ENCODE data around the gene CIDEA.

CIDEA gene

DNA sequence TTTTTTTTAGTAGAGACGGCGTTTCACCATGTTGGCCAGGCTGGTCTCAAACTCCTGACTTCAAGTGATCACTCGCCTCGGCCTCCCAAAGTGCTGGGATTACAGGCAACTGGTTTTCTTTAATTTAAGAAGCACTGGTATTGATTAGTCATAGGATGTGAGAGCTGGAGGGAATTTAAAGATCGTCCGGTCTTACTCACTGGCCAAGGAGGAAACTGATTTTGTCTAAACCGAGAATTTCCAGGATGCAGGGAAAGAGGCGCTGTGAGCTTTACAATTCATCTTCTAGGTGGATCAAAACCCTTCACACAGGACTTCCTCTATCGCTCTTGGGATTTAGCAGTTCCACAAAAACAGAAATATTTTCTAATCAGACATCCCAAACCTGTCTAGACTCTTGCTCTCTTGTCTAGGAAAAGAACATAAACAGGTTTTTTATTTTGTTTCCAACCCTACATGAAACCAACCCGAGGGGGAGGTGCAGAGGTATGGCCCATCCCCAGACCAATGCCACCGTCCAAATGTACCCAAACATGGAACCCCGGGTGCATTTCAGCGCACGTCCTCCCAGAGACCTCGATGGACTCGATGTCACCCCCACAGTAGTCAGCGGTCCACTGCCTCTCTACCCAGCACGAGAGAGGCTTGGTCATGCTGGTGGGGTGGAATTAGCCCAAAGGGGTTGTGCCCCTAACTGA, 41.4 kb downstream of the CIDEA start:
- no peak for TF ChIP-seq EZH2phosphoT487 (IDR thresholded peaks at IDR 0.05; ENCODE audit: low read depth)
- TF ChIP-seq CTCF (IDR thresholded peaks at IDR 0.05; ENCODE audit: low read depth, low read length) = no peak
- Histone ChIP-seq H4K20me1 (ENCODE audit: insufficient read depth, low read length) (no peaks in the 10 kb centered on the region), H3K36me3 (replicated peaks; ENCODE audit: low read depth, low read length) (no peaks in the 10 kb centered on the region), H3K9ac (ENCODE audit: low read length) (no peak overlapping the region), H3K4me3 (ENCODE audit: low read length) (no peak overlapping the region), H3K9me3 (ENCODE audit: insufficient read depth, low read length) (no peaks in the 10 kb centered on the region), H3K4me1 (ENCODE audit: low read length) (no peaks in the 10 kb centered on the region), H2AFZ (ENCODE audit: low read depth, low read length) (no peak overlapping the region), H3K27ac (ENCODE audit: low read length) (no peak overlapping the region), H3K4me2 (ENCODE audit: low read length) (no peak overlapping the region), H3K79me2 (ENCODE audit: low read length) (no peaks in the 10 kb centered on the region), H3K27me3 (ENCODE audit: low read depth, low read length) (no peaks in the 10 kb centered on the region; the same call in 1 of the 2 replicates)

DNA sequence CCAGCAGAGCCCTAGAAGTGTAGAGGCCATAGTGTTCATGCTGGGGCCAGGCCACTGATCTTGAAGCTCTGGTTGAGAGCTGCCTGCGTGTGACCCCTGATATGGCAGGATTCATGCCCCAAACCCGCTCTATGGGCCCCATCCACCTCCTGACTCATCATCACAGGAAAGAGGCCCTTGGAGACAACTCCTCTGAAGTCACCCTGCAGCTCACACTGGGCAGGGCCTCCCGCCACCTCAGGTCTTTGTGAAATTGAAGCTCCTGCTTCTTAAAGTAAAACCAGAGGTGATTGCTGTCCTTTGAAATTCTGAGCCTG, 41.9 kb downstream of the CIDEA start:
- Histone ChIP-seq H3K9ac (ENCODE audit: low read length) (no peak overlapping the region), H3K4me2 (ENCODE audit: low read length) (no peak overlapping the region), H3K79me2 (ENCODE audit: low read length) (no peaks in the 10 kb centered on the region), H3K27me3 (ENCODE audit: low read depth, low read length) (no peaks in the 10 kb centered on the region; the same call in 1 of the 2 replicates), H3K36me3 (replicated peaks; ENCODE audit: low read depth, low read length) (no peaks in the 10 kb centered on the region), H3K9me3 (ENCODE audit: insufficient read depth, low read length) (no peaks in the 10 kb centered on the region), H3K4me3 (ENCODE audit: low read length) (no peak overlapping the region), H3K4me1 (ENCODE audit: low read length) (no peaks in the 10 kb centered on the region), H4K20me1 (ENCODE audit: insufficient read depth, low read length) (no peaks in the 10 kb centered on the region), H2AFZ (ENCODE audit: low read depth, low read length) (no peak overlapping the region), H3K27ac (ENCODE audit: low read length) (no peak overlapping the region)
- TF ChIP-seq EZH2phosphoT487 (IDR thresholded peaks at IDR 0.05; ENCODE audit: low read depth) (no peak), CTCF (IDR thresholded peaks at IDR 0.05; ENCODE audit: low read depth, low read length) (no peak)

- no peaks in the 10 kb centered on the region; the same call in 1 of the 2 replicates for H3K27me3 ChIP-seq (ENCODE audit: low read depth, low read length)
- no peaks in the 10 kb centered on the region for H3K79me2 ChIP-seq (ENCODE audit: low read length)
- TF ChIP-seq CTCF (IDR thresholded peaks at IDR 0.05; ENCODE audit: low read depth, low read length) (no peak), EZH2phosphoT487 (IDR thresholded peaks at IDR 0.05; ENCODE audit: low read depth) (no peak)
- no peak overlapping the region for H3K4me2 ChIP-seq (ENCODE audit: low read length)
- no peaks in the 10 kb centered on the region for H3K4me1 ChIP-seq (ENCODE audit: low read length)
- H3K9ac ChIP-seq (ENCODE audit: low read length) = no peak overlapping the region
- no peak overlapping the region for H3K27ac ChIP-seq (ENCODE audit: low read length)
- H2AFZ ChIP-seq (ENCODE audit: low read depth, low read length) = no peak overlapping the region
- H3K9me3 ChIP-seq (ENCODE audit: insufficient read depth, low read length) = no peaks in the 10 kb centered on the region
- H4K20me1 ChIP-seq (ENCODE audit: insufficient read depth, low read length) = no peaks in the 10 kb centered on the region
- no peaks in the 10 kb centered on the region for H3K36me3 ChIP-seq (replicated peaks; ENCODE audit: low read depth, low read length)
- no peak overlapping the region for H3K4me3 ChIP-seq (ENCODE audit: low read length)
Observed at GRCh38 chr18:12296457-12296856, 42.3 kb downstream of the CIDEA start.

GRCh38 chr18:12299862-12300261, 45.7 kb downstream of the CIDEA start:
- H3K4me2 ChIP-seq (ENCODE audit: low read length) = no peak overlapping the region
- no peak overlapping the region for H2AFZ ChIP-seq (ENCODE audit: low read depth, low read length)
- no peak overlapping the region for H3K4me3 ChIP-seq (ENCODE audit: low read length)
- H3K27me3 ChIP-seq (ENCODE audit: low read depth, low read length) = no peaks in the 10 kb centered on the region; the same call in 1 of the 2 replicates
- H4K20me1 ChIP-seq (ENCODE audit: insufficient read depth, low read length) = no peaks in the 10 kb centered on the region
- H3K4me1 ChIP-seq (ENCODE audit: low read length) = no peaks in the 10 kb centered on the region
- H3K79me2 ChIP-seq (ENCODE audit: low read length) = no peaks in the 10 kb centered on the region
- TF ChIP-seq EZH2phosphoT487 (IDR thresholded peaks at IDR 0.05; ENCODE audit: low read depth) (no peak), CTCF (IDR thresholded peaks at IDR 0.05; ENCODE audit: low read depth, low read length) (no peak)
- no peaks in the 10 kb centered on the region for H3K9me3 ChIP-seq (ENCODE audit: insufficient read depth, low read length)
- no peak overlapping the region for H3K27ac ChIP-seq (ENCODE audit: low read length)
- H3K9ac ChIP-seq (ENCODE audit: low read length) = no peak overlapping the region
- H3K36me3 ChIP-seq (replicated peaks; ENCODE audit: low read depth, low read length) = no peaks in the 10 kb centered on the region

All from OCI-LY3 (cell line).